Choroid plexus epithelial cell (primary cell): ENCODE data around the gene BGLAP.

ENCODE experiments used
- DNase-seq: peaks from one replicate; pipeline ENCODE4 v3.0.0-alpha.2; 2010; ENCODE audit warnings: low read depth
- H3K4me3 ChIP-seq: 2 replicates; pipeline ENCODE4 v1.5.1; 2011; ENCODE audit warnings: low read depth, mild to moderate bottlenecking, control low read depth, low read length, moderate library complexity
- CTCF ChIP-seq: conservative IDR thresholded peaks from 2 replicates; pipeline ENCODE4 v1.5.1; 2011; ENCODE audit warnings: low read depth, mild to moderate bottlenecking, control low read depth, inconsistent platforms, low read length, moderate library complexity

BGLAP gene

DNA sequence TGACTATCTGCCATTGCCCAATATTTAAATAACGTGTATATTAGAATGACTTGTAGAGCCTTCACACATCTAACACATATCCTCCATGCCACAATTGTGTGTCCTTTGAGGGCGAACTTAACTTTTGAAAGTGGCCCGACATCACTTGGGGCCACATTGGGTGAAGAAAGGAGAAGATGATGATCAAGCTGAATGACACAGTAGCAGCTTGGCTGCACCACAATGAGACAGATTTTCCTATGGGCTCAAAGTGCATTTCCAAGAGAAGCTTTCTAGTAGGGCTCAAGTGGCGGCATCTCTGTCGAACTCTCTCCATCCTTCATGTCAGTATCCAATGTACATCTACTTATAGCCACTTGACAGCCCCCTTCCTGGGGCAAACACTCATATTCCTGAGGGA, 3.7 kb upstream of the BGLAP start:
- TF ChIP-seq CTCF, result no peak
- H3K4me3 ChIP-seq, result no peak overlapping the region
- DNase-seq, result no peak

- peak; percentile 62 for DNase-seq
- no peak overlapping the region for H3K4me3 ChIP-seq
- TF ChIP-seq CTCF, result no peak
Measured at GRCh38 chr1:156241311-156241811, 623 bp upstream of the BGLAP start.

GRCh38 chr1:156242738-156243137, 754 bp downstream of the BGLAP start:
- DNase-seq, result no peak
- TF ChIP-seq CTCF, result no peak
- H3K4me3 ChIP-seq, result no peak overlapping the region

GRCh38 chr1:156244126-156244525, 2.1 kb downstream of the BGLAP start:
- no peak for TF ChIP-seq CTCF
- H3K4me3 ChIP-seq, result no peak overlapping the region
- DNase-seq, result no peak

- TF ChIP-seq CTCF, result no peak
- H3K4me3 ChIP-seq, result no peak overlapping the region
- DNase-seq, result no peak
Measured at GRCh38 chr1:156244712-156245111, 2.7 kb downstream of the BGLAP start.

DNA sequence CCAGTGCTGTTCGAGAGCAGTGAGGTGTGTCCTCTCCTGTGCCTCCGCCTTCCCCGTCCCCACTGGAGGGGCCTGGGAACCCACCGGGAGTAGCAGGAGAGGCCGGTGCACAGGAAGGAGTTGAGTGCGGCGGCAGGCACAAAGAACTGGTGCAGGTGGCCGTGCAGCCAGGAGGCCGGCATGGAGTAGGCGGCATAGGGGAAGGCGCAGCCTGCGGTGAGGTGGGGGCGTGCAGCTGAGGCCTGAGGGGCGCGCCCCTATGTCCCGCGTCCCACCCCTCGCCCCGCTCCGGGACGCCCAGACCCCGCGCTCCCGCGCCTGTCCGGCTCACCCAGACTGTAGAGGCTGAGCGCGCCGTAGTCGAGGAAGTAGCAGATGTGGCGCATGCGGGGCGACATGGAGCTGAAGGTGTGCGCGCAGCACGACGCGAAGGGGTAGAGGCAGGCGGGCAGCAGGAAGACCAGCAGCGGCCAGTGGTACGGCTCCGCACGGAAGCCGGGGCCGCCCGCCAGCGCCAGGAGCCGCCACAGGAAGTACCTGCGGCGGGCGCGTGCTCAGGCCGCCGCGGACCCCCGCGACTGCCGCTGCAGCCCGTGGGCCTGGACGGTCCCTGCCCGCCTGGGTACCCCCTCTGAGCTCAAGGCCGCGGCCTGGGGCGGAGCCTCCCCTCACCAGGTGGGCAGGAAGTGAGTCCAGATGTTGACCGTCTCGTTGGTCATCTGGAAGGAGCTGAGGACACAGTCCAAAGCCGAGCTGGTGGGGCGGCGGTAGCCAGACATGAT, 3.7 kb downstream of the BGLAP start:
- peak overlapping the region; percentile 45 for H3K4me3 ChIP-seq
- peak; percentile 26 for DNase-seq
- no peak for TF ChIP-seq CTCF

GRCh38 chr1:156246241-156246780, 4.3 kb downstream of the BGLAP start:
- TF ChIP-seq CTCF, result no peak
- H3K4me3 ChIP-seq, result no peak overlapping the region
- no peak for DNase-seq
